GM12878 (cell line): Measurements from ENCODE around the gene DOP1A. TPM values are rescaled to one million over a fixed set of nuclear protein-coding genes. Genes with fewer than 3 reads are reported as not detected.

Experiments
- ATAC-seq: fragments of 200-7000 bp; cut with Tn5 transposase; 3 replicates; pipeline ENCODE4 v1.9.1; 2020; ENCODE audit warnings: mild to moderate bottlenecking, moderate library complexity
- BruUV-seq: library from RNA; stranded (reverse); fragments of 400-500 nt; replicated peaks from 2 replicates; lab custom pipeline; 2021; lab: Mats Ljungman, UMichigan
- CTCF ChIA-PET: fragments of 300-600 bp; sonication (Branson Sonifier 250); formaldehyde crosslinking; extraction: SDS; loops from one replicate; lab custom pipeline; 2021; ENCODE audit warnings: inconsistent platforms; lab: Yijun Ruan, JAX
- POLR2A ChIA-PET: fragments of 350-600 bp; formaldehyde crosslinking; extraction: SDS; loops from one replicate; lab custom pipeline; 2021; ENCODE audit warnings: inconsistent platforms; lab: Charles Lee
- RAD21 ChIA-PET: fragments of 300-600 bp; sonication (Branson Sonifier 250); formaldehyde crosslinking; loops from one replicate; lab custom pipeline; 2023; ENCODE audit warnings: antibody characterized with exemption; ENCODE audit not compliant: unreplicated experiment; lab: Charles Lee
- SMC1A ChIA-PET: fragments of 300-600 bp; sonication (Branson Sonifier 250); formaldehyde crosslinking; loops from one replicate; lab custom pipeline; 2023; ENCODE audit not compliant: unreplicated experiment, uncharacterized antibody; lab: Charles Lee
- DNase-seq: peaks from one replicate; pipeline ENCODE4 v3.0.0-alpha.2; 2011; ENCODE audit warnings: low read depth, low spot score
- FAIRE-seq: peaks from 3 replicates; lab custom pipeline; 2011; peaks lifted over from hg19 to GRCh38; lab: Jason Lieb, UNC
- H2AFZ ChIP-seq: 2 replicates; pipeline ENCODE4 v1.6.0; 2011; ENCODE audit warnings: low read depth, low read length, control low read depth; ENCODE audit not compliant: control insufficient read depth
- H3K27ac ChIP-seq: 2 replicates; pipeline ENCODE4 v1.5.1; 2011; ENCODE audit warnings: control low read depth; ENCODE audit not compliant: control insufficient read depth, insufficient read depth
- H3K27me3 ChIP-seq, 2 experiments: replicated peaks in 1 of 2; 2 replicates each; pipeline versions ENCODE4 v1.6.0 to v1.6.1; 2011; ENCODE audit warnings: low read length in 1 of 2; ENCODE audit not compliant: control insufficient read depth in 2 of 2, insufficient read depth in 2 of 2
- H3K36me3 ChIP-seq, 2 experiments: 2 replicates each; pipeline ENCODE4 v1.5.1; 2011; ENCODE audit warnings: low read length in 1 of 2; ENCODE audit not compliant: control insufficient read depth in 2 of 2, insufficient read depth in 2 of 2
- H3K4me1 ChIP-seq: 2 replicates; pipeline ENCODE4 v1.6.1; 2011; ENCODE audit warnings: mild to moderate bottlenecking, low read length, moderate library complexity, mixed read lengths; ENCODE audit not compliant: control insufficient read depth, insufficient read depth
- H3K4me2 ChIP-seq: 2 replicates; pipeline ENCODE4 v1.6.0; 2011; ENCODE audit warnings: control low read depth; ENCODE audit not compliant: control insufficient read depth, insufficient read depth
- H3K4me3 ChIP-seq: fragments of 200-600 bp; sonication (generic); 2 replicates; pipeline ENCODE4 v1.5.1; 2016
- H3K79me2 ChIP-seq: 2 replicates; pipeline ENCODE4 v1.6.0; 2011; ENCODE audit warnings: low read length; ENCODE audit not compliant: control insufficient read depth, insufficient read depth
- H3K9ac ChIP-seq: 2 replicates; pipeline ENCODE4 v1.8.0; 2011; ENCODE audit warnings: low read length, control low read depth, mixed read lengths; ENCODE audit not compliant: control insufficient read depth, insufficient read depth
- H3K9me3 ChIP-seq: replicated peaks from 3 replicates; pipeline ENCODE4 v1.5.1; 2011; ENCODE audit warnings: mild to moderate bottlenecking, low read length; ENCODE audit not compliant: control insufficient read depth, insufficient read depth
- H4K20me1 ChIP-seq: 2 replicates; pipeline ENCODE4 v1.6.0; 2011; ENCODE audit not compliant: control insufficient read depth, insufficient read depth
- BCL3 ChIP-seq: IDR thresholded peaks from 2 replicates; pipeline ENCODE4 v1.6.1; 2011; ENCODE audit warnings: borderline replicate concordance, low read depth, mild to moderate bottlenecking, moderate library complexity, low read length; ENCODE audit not compliant: insufficient read depth, poor library complexity, severe bottlenecking
- CREB1 ChIP-seq: IDR thresholded peaks from 2 replicates; pipeline ENCODE4 v1.6.1; 2012; ENCODE audit warnings: low read depth, mild to moderate bottlenecking, inconsistent platforms
- KAT2A ChIP-seq: conservative IDR thresholded peaks from 2 replicates; pipeline ENCODE4 v1.6.1; 2011; ENCODE audit warnings: low read depth, low read length; ENCODE audit not compliant: control insufficient read depth
- MEF2A ChIP-seq: IDR thresholded peaks from 2 replicates; pipeline ENCODE4 v1.6.1; 2011; ENCODE audit warnings: low read depth, mild to moderate bottlenecking, low read length, moderate library complexity; ENCODE audit not compliant: insufficient read depth
- NR2C1 ChIP-seq: fragments of 450-650 bp; IDR thresholded peaks from 2 replicates; pipeline ENCODE4 v1.6.1; 2017; ENCODE audit warnings: antibody characterized with exemption, mild to moderate bottlenecking, moderate library complexity
- POLR2A ChIP-seq: IDR thresholded peaks from 2 replicates; pipeline ENCODE4 v1.6.1; 2011; ENCODE audit warnings: low read depth, mild to moderate bottlenecking, low read length
- SIN3A ChIP-seq: IDR thresholded peaks from 2 replicates; pipeline ENCODE4 v1.6.1; 2012; ENCODE audit warnings: low read depth, low read length, improper control_type of control experiment
- ZNF217 ChIP-seq: fragments of 450-650 bp; IDR thresholded peaks from 2 replicates; pipeline ENCODE4 v1.6.1; 2017; ENCODE audit warnings: antibody characterized with exemption, mild to moderate bottlenecking
- ZNF687 ChIP-seq: fragments of 450-650 bp; IDR thresholded peaks from 2 replicates; pipeline ENCODE4 v1.6.1; 2017; ENCODE audit warnings: mild to moderate bottlenecking, moderate library complexity
- ZSCAN29 ChIP-seq: fragments of 450-650 bp; IDR thresholded peaks from 2 replicates; pipeline ENCODE4 v1.6.1; 2017; ENCODE audit warnings: mild to moderate bottlenecking, moderate library complexity
- WGBS: methylation state at CpG from one replicate; pipeline ENCODE4 v1.1.6; 2016; ENCODE audit warnings: low lambda C conversion rate; ENCODE audit not compliant: insufficient replicate concordance, insufficient coverage; ENCODE audit errors: missing lambda C conversion rate; 5-methylcytosine and 5-hydroxymethylcytosine counted together
- in situ Hi-C: fragments of 300-500 bp; cut with MboI; formaldehyde crosslinking; loops from 9 replicates; pipeline ENCODE4 v1.14.3; 2018; ENCODE audit warnings: mixed read lengths
- intact Hi-C: fragments of 100-400 bp; cut with micrococcal nuclease; formaldehyde crosslinking; loops from one replicate; pipeline ENCODE4 v1.14.2; 2022; ENCODE audit not compliant: unreplicated experiment
- polyA plus RNA-seq, 11 experiments: library from polyadenylated mRNA; depleted of rRNA in 4 of 11; unstranded in 6 of 11; stranded (reverse) in 5 of 11; fragments of >200 nt; fragmentation: Nextera tagmentation in 4 of 11; fragmentation: Illumina TruSeq in 1 of 11; extraction: Ambion mirVana in 4 of 11; extraction: Trizol in 1 of 11; gene quantifications; 1 replicate in 1 of 11; 2 replicates in 10 of 11; pipeline versions ENCODE4 v1.2.1 to v1.2.3, GENCODE V29; 2011 to 2016; ENCODE audit warnings: inconsistent platforms in 2 of 11, missing spikeins in 2 of 11, low read depth in 1 of 11
- total RNA-seq, 4 experiments: library from RNA; depleted of rRNA in 3 of 4; stranded (reverse); fragments of >200 nt in 3 of 4; fragmentation: Illumina TruSeq in 1 of 4; extraction: Trizol in 1 of 4; gene quantifications; 2 replicates each; pipeline versions ENCODE4 v1.2.1 to v1.2.3, GENCODE V29; 2013 to 2021

DOP1A gene
- total and polyA plus RNA-seq, 10 of the 15 experiments (the other 5 are each of a cell fraction or from before 2014, with no cell fraction given) = 1.9 to 22.9 (median 10.3) TPM

GRCh38 chr6:83097675-83098074 lies 30.2 kb downstream of the DOP1A start:
- TF ChIP-seq POLR2A = no peak
- TF ChIP-seq ZSCAN29 = no peak
- no peak for TF ChIP-seq SIN3A
- no peak for TF ChIP-seq MEF2A
- TF ChIP-seq ZNF687 = no peak
- TF ChIP-seq BCL3 = no peak
- TF ChIP-seq ZNF217 = no peak
- TF ChIP-seq CREB1 = no peak
- TF ChIP-seq KAT2A = no peak
- no peak for TF ChIP-seq NR2C1
- no peak overlapping the region for H3K27ac ChIP-seq
- ChIA-PET SMC1A (interaction anchor here (0.8 to 1.4 kb wide), 4 partner anchors 9 to 92 kb away, joined by 3 to 5 read pairs (median 4); no protein-coding TSS in a partner anchor), CTCF (interaction anchor here (1.2 to 2.8 kb wide), 3 partner anchors 8 to 31 kb away, joined by 3 to 17 read pairs (median 7); partner anchors contain the start of genes DOP1A and UBE3D), POLR2A (no interaction called here), RAD21 (interaction anchor here (1.4 kb wide), 1 partner anchor 31 kb away, joined by 5 read pairs; the partner anchor contains the start of gene UBE3D)
- H3K27me3 ChIP-seq = no peaks in the 10 kb centered on the region
- intact Hi-C loops (no loop called here), in situ Hi-C loops (no loop called here)
- BruUV-seq = no TSS peak
- no peaks in the 10 kb centered on the region for H4K20me1 ChIP-seq
- ATAC-seq (no peak), DNase-seq (no peak), FAIRE-seq (no peak)
- no peak overlapping the region for H2AFZ ChIP-seq
- H3K4me3 ChIP-seq = no peak overlapping the region
- H3K9me3 ChIP-seq = no peaks in the 10 kb centered on the region
- peaks cover 0 to 5% of the 10 kb centered on the region in 2 experiments; a peak in 1 of 4 replicates for H3K36me3 ChIP-seq
- WGBS = 100% methylated on average over 1 of the region's 1 CpG
- H3K9ac ChIP-seq = no peak overlapping the region
- H3K4me2 ChIP-seq = no peak overlapping the region
- H3K79me2 ChIP-seq = no peaks in the 10 kb centered on the region
- no peaks in the 10 kb centered on the region for H3K4me1 ChIP-seq
